ENCODE data around the gene ZIC1.

ZIC1 gene

GRCh38 chr3:147410116-147410525 lies 956 bp downstream of the ZIC1 start:
- peak; percentile 64 for DNase-seq (ENCODE audit: low spot score)

- DNase-seq (ENCODE audit: low spot score) = peak; percentile 65
Measured at GRCh38 chr3:147410526-147411237, 1.5 kb downstream of the ZIC1 start.

- peak; percentile 55 for DNase-seq (ENCODE audit: low spot score)
Measured at GRCh38 chr3:147411238-147411814, 2.2 kb downstream of the ZIC1 start.

- DNase-seq (ENCODE audit: low spot score) = peak; percentile 48
Measured at GRCh38 chr3:147411815-147412241, 2.7 kb downstream of the ZIC1 start.

- DNase-seq (ENCODE audit: low spot score) = no peak
Measured at GRCh38 chr3:147412261-147412916, 3.2 kb downstream of the ZIC1 start.

- peak; percentile 68 for DNase-seq (ENCODE audit: low spot score)
Measured at GRCh38 chr3:147412917-147413685, 3.9 kb downstream of the ZIC1 start.

- peak; percentile 48 for DNase-seq (ENCODE audit: low spot score)
Measured at GRCh38 chr3:147413686-147414389, 4.7 kb downstream of the ZIC1 start.

GRCh38 chr3:147414390-147415138 lies 5.4 kb downstream of the ZIC1 start:
- DNase-seq (ENCODE audit: low spot score) = no peak

GRCh38 chr3:147415286-147415685 lies 6.1 kb downstream of the ZIC1 start:
- peak; percentile 52 for DNase-seq (ENCODE audit: low spot score)

- no peak for DNase-seq (ENCODE audit: low spot score)
Measured at GRCh38 chr3:147415874-147416273, 6.7 kb downstream of the ZIC1 start.

- no peak for DNase-seq (ENCODE audit: low spot score)
Measured at GRCh38 chr3:147416931-147417330, 7.8 kb downstream of the ZIC1 start.

- no peak for DNase-seq (ENCODE audit: low spot score)
Measured at GRCh38 chr3:147417551-147418295, 8.6 kb downstream of the ZIC1 start.

- DNase-seq (ENCODE audit: low spot score) = no peak
Measured at GRCh38 chr3:147418371-147418781, 9.2 kb downstream of the ZIC1 start.

- peak; percentile 95 for DNase-seq (ENCODE audit: low spot score)
Measured at GRCh38 chr3:147418808-147419701, 9.9 kb downstream of the ZIC1 start.

- DNase-seq (ENCODE audit: low spot score) = no peak
Measured at GRCh38 chr3:147419781-147420224, 10.6 kb downstream of the ZIC1 start.

- peak; percentile 52 for DNase-seq (ENCODE audit: low spot score)
Measured at GRCh38 chr3:147420353-147421183, 11.4 kb downstream of the ZIC1 start.

GRCh38 chr3:147421184-147421912 lies 12.2 kb downstream of the ZIC1 start:
- peak; percentile 78 for DNase-seq (ENCODE audit: low spot score)

GRCh38 chr3:147422196-147422595 lies 13.0 kb downstream of the ZIC1 start:
- peak; percentile 52 for DNase-seq (ENCODE audit: low spot score)

Measured in ecto neural progenitor cell (in vitro differentiated cells).